Osteoblast (primary cell): ENCODE measurements around the gene LRRFIP1. TPM values are rescaled to one million over a fixed set of nuclear protein-coding genes. Genes with fewer than 3 reads are reported as not detected.

ENCODE experiments used
- DNase-seq: peaks from one replicate; pipeline ENCODE4 v3.0.0; 2011; ENCODE audit warnings: low spot score, mixed read lengths; ENCODE audit not compliant: insufficient read length; ENCODE audit errors: missing footprints
- H2AFZ ChIP-seq: 2 replicates; pipeline ENCODE4 v1.6.0; 2011; ENCODE audit warnings: mild to moderate bottlenecking, low read length
- H3K27ac ChIP-seq: 2 replicates; pipeline ENCODE4 v1.5.1; 2011; ENCODE audit warnings: mild to moderate bottlenecking, low read depth, low read length, moderate library complexity
- H3K27me3 ChIP-seq: 2 replicates; pipeline ENCODE4 v1.6.0; 2012; ENCODE audit warnings: mild to moderate bottlenecking, control low read depth, inconsistent platforms, low read length, moderate library complexity; ENCODE audit not compliant: insufficient read depth
- H3K36me3 ChIP-seq: 2 replicates; pipeline ENCODE4 v1.5.1; 2011; ENCODE audit warnings: mild to moderate bottlenecking, low read length, control low read depth, moderate library complexity; ENCODE audit not compliant: insufficient read depth
- H3K4me1 ChIP-seq: 2 replicates; pipeline ENCODE4 v1.5.1; 2011; ENCODE audit warnings: mild to moderate bottlenecking, low read length, control low read depth, moderate library complexity; ENCODE audit not compliant: insufficient read depth
- H3K4me2 ChIP-seq: 2 replicates; pipeline ENCODE4 v1.6.0; 2011; ENCODE audit warnings: mild to moderate bottlenecking, low read length; ENCODE audit not compliant: insufficient read depth
- H3K4me3 ChIP-seq: fragments of 200-600 bp; sonication (generic); 3 replicates; pipeline ENCODE4 v1.5.1; 2012; ENCODE audit warnings: mild to moderate bottlenecking, low read length, inconsistent platforms; ENCODE audit not compliant: insufficient read depth
- H3K79me2 ChIP-seq: 2 replicates; pipeline ENCODE4 v1.6.0; 2012; ENCODE audit warnings: mild to moderate bottlenecking, low read length, control low read depth, inconsistent platforms; ENCODE audit not compliant: insufficient read depth
- H3K9me3 ChIP-seq: 2 replicates; pipeline ENCODE4 v1.5.1; 2011; ENCODE audit warnings: low read depth, low read length, control low read depth
- H4K20me1 ChIP-seq: 2 replicates; pipeline ENCODE4 v1.6.0; 2012; ENCODE audit warnings: mild to moderate bottlenecking, low read length, control low read depth; ENCODE audit not compliant: insufficient read depth
- CTCF ChIP-seq: IDR thresholded peaks from 2 replicates; pipeline ENCODE4 v1.5.1; 2011; ENCODE audit warnings: mild to moderate bottlenecking, low read depth, low read length, moderate library complexity; ENCODE audit errors: extremely low read depth
- total RNA-seq: library from RNA; depleted of rRNA; stranded (reverse); fragments of >200 nt; gene quantifications from 2 replicates; pipeline ENCODE4 v1.2.3, GENCODE V29; 2012

LRRFIP1 gene
- total RNA-seq, 1 donor: 51.8 TPM

GRCh38 chr2:237734905-237735623 lies 107.7 kb downstream of the LRRFIP1 start:
- no peaks in the 10 kb centered on the region for H4K20me1 ChIP-seq
- peaks cover 51% of the 10 kb centered on the region for H3K79me2 ChIP-seq

GRCh38 chr2:237735798-237736197 lies 108.4 kb downstream of the LRRFIP1 start:
- Histone ChIP-seq H3K79me2 (peaks cover 53% of the 10 kb centered on the region), H3K9me3 (no peaks in the 10 kb centered on the region), H2AFZ (no peak overlapping the region), H3K4me3 (no peak overlapping the region), H3K36me3 (peaks cover 10% of the 10 kb centered on the region), H3K27me3 (no peaks in the 10 kb centered on the region), H3K27ac (no peak overlapping the region), H3K4me1 (peaks cover 23% of the 10 kb centered on the region), H4K20me1 (no peaks in the 10 kb centered on the region), H3K4me2 (no peak overlapping the region)
- no peak for DNase-seq
- no peak for TF ChIP-seq CTCF

More at GRCh38 chr2:237734905-237735623, 107.7 kb downstream of the LRRFIP1 start:
- H3K4me2 ChIP-seq: no peak overlapping the region
- H3K4me3 ChIP-seq: no peak overlapping the region
- no peak for TF ChIP-seq CTCF
- H3K27me3 ChIP-seq: no peaks in the 10 kb centered on the region
- H2AFZ ChIP-seq: no peak overlapping the region
- peaks cover 10% of the 10 kb centered on the region for H3K36me3 ChIP-seq
- no peaks in the 10 kb centered on the region for H3K9me3 ChIP-seq
- peaks cover 31% of the 10 kb centered on the region for H3K4me1 ChIP-seq
- DNase-seq: peak; percentile 71
- no peak overlapping the region for H3K27ac ChIP-seq

- H3K4me3 ChIP-seq: no peak overlapping the region
- H3K79me2 ChIP-seq: peaks cover 51% of the 10 kb centered on the region
- peaks cover 10% of the 10 kb centered on the region for H3K36me3 ChIP-seq
- no peak for TF ChIP-seq CTCF
- no peaks in the 10 kb centered on the region for H3K27me3 ChIP-seq
- H3K27ac ChIP-seq: no peak overlapping the region
- H3K4me2 ChIP-seq: no peak overlapping the region
- H4K20me1 ChIP-seq: no peaks in the 10 kb centered on the region
- no peaks in the 10 kb centered on the region for H3K9me3 ChIP-seq
- no peak for DNase-seq
- H3K4me1 ChIP-seq: peaks cover 13% of the 10 kb centered on the region
- H2AFZ ChIP-seq: no peak overlapping the region
Measured at GRCh38 chr2:237736783-237737182, 109.4 kb downstream of the LRRFIP1 start.

- no peaks in the 10 kb centered on the region for H3K27me3 ChIP-seq
- peaks cover 50% of the 10 kb centered on the region for H3K79me2 ChIP-seq
- H3K4me3 ChIP-seq: no peak overlapping the region
- peaks cover 10% of the 10 kb centered on the region for H3K36me3 ChIP-seq
- H2AFZ ChIP-seq: no peak overlapping the region
- no peaks in the 10 kb centered on the region for H4K20me1 ChIP-seq
- H3K4me1 ChIP-seq: peaks cover 8% of the 10 kb centered on the region
- H3K9me3 ChIP-seq: no peaks in the 10 kb centered on the region
- no peak for TF ChIP-seq CTCF
- no peak overlapping the region for H3K4me2 ChIP-seq
- H3K27ac ChIP-seq: no peak overlapping the region
- DNase-seq: no peak
Measured at GRCh38 chr2:237737196-237737865, 109.9 kb downstream of the LRRFIP1 start.
